DOHH2 (cell line): ENCODE results near the gene ALDH3A2.

Experiments used
- CTCF ChIP-seq: fragments of 200-600 bp; sonication (generic); IDR thresholded peaks from one replicate; pipeline ENCODE4 v1.5.1; 2014; ENCODE audit warnings: antibody characterized with exemption, mild to moderate bottlenecking, low read depth, low read length; ENCODE audit not compliant: poor library complexity, severe bottlenecking
- EZH2phosphoT487 ChIP-seq: fragments of 200-600 bp; sonication (generic); IDR thresholded peaks from 2 replicates; pipeline ENCODE4 v1.6.1; 2017; ENCODE audit warnings: borderline replicate concordance, mild to moderate bottlenecking, antibody characterized with exemption, low read length, moderate library complexity, mixed read lengths

- TF ChIP-seq CTCF, result no peak
- no peak for TF ChIP-seq EZH2phosphoT487
These were observed 30.5 kb upstream of the ALDH3A2 start for GRCh38 chr17:19618015-19618414.
